Right lobe of liver (tissue), 6 donors: Measurements from ENCODE around the gene ZNF652. TPM values are rescaled to one million over a fixed set of nuclear protein-coding genes. Genes with fewer than 3 reads are reported as not detected.

Source experiments
- ATAC-seq, 4 donors: fragments of 200-7000 bp; cut with Tn5 transposase; one replicate each; pipeline ENCODE4 v1.9.1; 2020; ENCODE audit warnings: mild to moderate bottlenecking in 4 of 4, moderate library complexity in 4 of 4
- DNase-seq, 3 donors: peaks; one replicate each; pipeline ENCODE4 v3.0.0-alpha.2; 2020
- H3K27ac ChIP-seq, 3 donors: fragments of 200-600 bp; one replicate each; pipeline ENCODE4 v1.8.0; 2022
- H3K27me3 ChIP-seq, 2 donors: fragments of 200-600 bp; one replicate each; pipeline ENCODE4 v1.8.0; 2022
- H3K36me3 ChIP-seq, 4 donors: fragments of 200-600 bp; sonication (generic) in 1 of 4; one replicate each; pipeline versions ENCODE4 v1.5.1 to v1.8.0; 2017 to 2022; ENCODE audit warnings: control low read depth in 1 of 4
- H3K4me1 ChIP-seq, 4 donors: fragments of 200-600 bp; sonication (generic) in 1 of 4; one replicate each; pipeline versions ENCODE4 v1.5.1 to v1.8.0; 2017 to 2022; ENCODE audit warnings: control low read depth in 1 of 4
- H3K4me3 ChIP-seq, 3 donors: fragments of 200-600 bp; one replicate each; pipeline ENCODE4 v1.8.0; 2022
- H3K9me3 ChIP-seq, 4 donors: fragments of 200-600 bp; sonication (generic) in 1 of 4; one replicate each; pipeline versions ENCODE4 v1.5.1 to v1.8.0; 2017 to 2022; ENCODE audit warnings: control low read depth in 1 of 4
- POLR2A ChIP-seq: fragments of 450-650 bp; IDR thresholded peaks from one replicate; pipeline ENCODE4 v1.6.1; 2017; ENCODE audit warnings: antibody characterized with exemption, mild to moderate bottlenecking
- WGBS: methylation state at CpG from one replicate; pipeline ENCODE4 v1.1.6; 2018; ENCODE audit warnings: low coverage, low lambda C conversion rate; ENCODE audit not compliant: insufficient coverage; ENCODE audit errors: missing lambda C conversion rate; 5-methylcytosine and 5-hydroxymethylcytosine counted together
- intact Hi-C, 2 donors: fragments of 100-400 bp; cut with DNase I; formaldehyde crosslinking; loops; one replicate each; pipeline versions ENCODE4 v1.11.2 to v1.14.1; 2022
- total RNA-seq, 6 experiments: library from RNA; depleted of rRNA in 2 of 6; stranded (reverse); fragments of >200 nt in 2 of 6; fragmentation: NEBNext Ultra II Directional in 3 of 6; extraction: Animal tissue kit (Norgen Biotek cat#: 25700) in 3 of 6; gene quantifications; one replicate each; pipeline versions ENCODE4 v1.1.0 to v1.2.4, GENCODE V29; 2016 to 2023
- TF ChIP-seq, protein P1 (sequence below), 4 donors: fragments of 200-600 bp in 3 of 4; fragments of 450-650 bp in 1 of 4; IDR thresholded peaks; one replicate each; pipeline versions ENCODE4 v1.5.1 to v1.8.0; 2016 to 2022; ENCODE audit warnings: antibody characterized with exemption in 4 of 4, mild to moderate bottlenecking in 2 of 4
- donor health status: DM: no; HTN: yes; CAD: no.
- donor health status: DM: no; HTN: no; CAD: no.
- donor health status: DM: no; HTN: no; CAD: no.
- donor health status: DM: no; HTN: yes; CAD: no.
- donor health status: DM: no; HTN: yes; CAD: no.

Gene ZNF652
- total RNA-seq, 6 experiments from 2014 or later = 16.9 to 36.8 (median 24.3) TPM

DNA sequence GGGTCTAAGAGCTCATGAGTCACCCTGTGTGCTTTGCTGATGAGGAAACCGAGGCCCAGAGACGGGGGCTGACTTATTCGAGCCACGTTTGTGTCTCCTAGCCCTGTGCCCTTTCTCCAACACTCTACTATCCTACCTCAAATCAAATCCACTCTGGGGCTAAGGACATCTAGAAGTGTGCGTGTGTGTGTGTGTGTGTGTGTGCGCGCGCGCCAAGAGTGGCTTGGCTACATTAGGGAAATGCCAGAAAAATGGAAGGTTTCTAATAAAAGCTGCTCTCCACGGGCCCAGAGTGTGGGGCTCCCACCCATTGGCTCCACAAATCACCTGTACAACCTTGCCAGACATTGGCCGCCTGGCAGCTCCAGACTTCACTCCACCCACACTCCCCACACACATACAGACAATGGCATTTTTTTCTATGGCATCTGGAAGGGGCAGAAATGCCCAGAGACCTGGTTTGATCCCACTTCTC is 101.2 kb downstream of the ZNF652 start:
- Histone ChIP-seq H3K27ac (peak overlapping the region; percentile 44 to 75 (median 60)), H3K9me3 (no peaks in the 10 kb centered on the region), H3K27me3 (peaks cover 0 to 7% of the 10 kb centered on the region in 2 donors), H3K36me3 (no peaks in the 10 kb centered on the region), H3K4me1 (peaks cover 0 to 5% (median 0%) of the 10 kb centered on the region in 4 donors), H3K4me3 (peak overlapping the region; percentile 38 to 48 (median 43))
- intact Hi-C loops = no loop called here
- ATAC-seq (peak in 1 of 4 donors; percentile 5), DNase-seq (no peak)
- WGBS = 57% methylated on average over 10 of the region's 11 CpGs
- no peak for TF ChIP-seq POLR2A
- TF ChIP-seq, protein P1, sequence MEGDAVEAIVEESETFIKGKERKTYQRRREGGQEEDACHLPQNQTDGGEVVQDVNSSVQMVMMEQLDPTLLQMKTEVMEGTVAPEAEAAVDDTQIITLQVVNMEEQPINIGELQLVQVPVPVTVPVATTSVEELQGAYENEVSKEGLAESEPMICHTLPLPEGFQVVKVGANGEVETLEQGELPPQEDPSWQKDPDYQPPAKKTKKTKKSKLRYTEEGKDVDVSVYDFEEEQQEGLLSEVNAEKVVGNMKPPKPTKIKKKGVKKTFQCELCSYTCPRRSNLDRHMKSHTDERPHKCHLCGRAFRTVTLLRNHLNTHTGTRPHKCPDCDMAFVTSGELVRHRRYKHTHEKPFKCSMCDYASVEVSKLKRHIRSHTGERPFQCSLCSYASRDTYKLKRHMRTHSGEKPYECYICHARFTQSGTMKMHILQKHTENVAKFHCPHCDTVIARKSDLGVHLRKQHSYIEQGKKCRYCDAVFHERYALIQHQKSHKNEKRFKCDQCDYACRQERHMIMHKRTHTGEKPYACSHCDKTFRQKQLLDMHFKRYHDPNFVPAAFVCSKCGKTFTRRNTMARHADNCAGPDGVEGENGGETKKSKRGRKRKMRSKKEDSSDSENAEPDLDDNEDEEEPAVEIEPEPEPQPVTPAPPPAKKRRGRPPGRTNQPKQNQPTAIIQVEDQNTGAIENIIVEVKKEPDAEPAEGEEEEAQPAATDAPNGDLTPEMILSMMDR (IDR thresholded peaks at IDR 0.05) = no peak

DNA sequence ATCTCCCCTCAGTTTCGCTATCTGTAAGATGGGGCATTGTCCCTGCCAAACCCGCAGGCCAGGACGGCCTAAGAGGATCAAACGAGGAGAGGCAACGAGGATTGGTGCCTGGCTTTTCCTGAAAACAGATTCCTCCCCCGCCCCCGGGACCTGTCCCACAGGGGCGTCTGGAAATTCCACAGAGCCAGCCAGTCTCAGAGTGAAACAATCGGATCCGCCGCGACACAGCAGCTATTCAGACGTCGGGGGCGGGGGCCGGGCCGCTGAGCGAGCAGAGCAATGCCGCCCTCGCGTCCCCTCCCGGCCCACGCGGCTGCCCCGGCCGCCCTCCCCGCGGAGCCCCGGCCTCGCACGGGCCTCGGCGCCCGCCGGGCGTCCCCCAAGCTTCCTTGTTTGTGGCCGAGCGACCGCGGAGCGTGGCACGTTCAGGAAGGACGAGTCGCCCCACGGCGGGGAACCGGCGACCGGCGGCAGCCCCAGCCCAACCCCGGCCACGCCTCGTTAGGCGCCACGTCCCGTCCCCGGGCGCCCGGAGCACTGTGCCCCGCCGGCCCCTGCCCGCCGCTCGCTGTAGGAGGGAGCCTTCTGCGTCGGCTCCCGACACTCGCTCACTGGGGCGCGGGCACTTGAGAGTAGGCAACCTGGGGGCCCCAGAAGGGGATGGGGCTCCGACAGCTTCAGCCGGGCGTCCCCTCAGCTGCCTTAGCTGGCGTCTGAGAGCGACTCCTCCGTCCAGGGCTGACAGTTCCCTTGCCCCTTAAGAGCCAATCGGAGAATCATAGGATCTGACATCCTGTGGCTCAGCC is 101.8 kb downstream of the ZNF652 start:
- peaks cover 0 to 7% of the 10 kb centered on the region in 2 donors for H3K27me3 ChIP-seq
- WGBS = 6% methylated on average over 8 of the region's 77 CpGs
- H3K4me1 ChIP-seq = peaks cover 0 to 5% (median 0%) of the 10 kb centered on the region in 4 donors
- ATAC-seq = peak; percentile 80 to 85 (median 84)
- peak; percentile 58 to 73 (median 64) for DNase-seq
- TF ChIP-seq, protein P1 (IDR thresholded peaks at IDR 0.05) = no peak
- no peak for TF ChIP-seq POLR2A
- no peaks in the 10 kb centered on the region for H3K9me3 ChIP-seq
- H3K36me3 ChIP-seq = no peaks in the 10 kb centered on the region
- intact Hi-C loops = no loop called here
- peak overlapping the region; percentile 44 to 75 (median 60) for H3K27ac ChIP-seq
- H3K4me3 ChIP-seq = peak overlapping the region; percentile 38 to 48 (median 43)

DNA sequence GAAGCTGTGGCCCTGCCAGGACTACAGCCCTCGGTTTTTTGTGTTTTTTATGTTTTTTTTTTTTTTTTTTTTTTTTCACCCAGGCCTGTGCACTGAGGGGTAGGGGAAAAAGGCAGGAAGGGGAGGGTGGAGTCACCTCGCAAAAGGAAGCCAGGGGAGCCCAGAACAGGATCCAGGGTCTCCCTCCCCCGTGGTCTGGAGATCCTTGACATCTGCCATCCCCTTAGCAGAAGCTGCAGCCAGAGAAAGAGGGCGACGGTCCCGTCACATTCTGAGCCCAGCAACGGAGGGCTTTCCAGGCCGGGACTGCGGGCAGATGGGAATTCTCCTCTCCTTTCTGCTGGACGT is 102.4 kb downstream of the ZNF652 start:
- Histone ChIP-seq H3K27ac (peak overlapping the region in 2 of 3 donors; percentile 44 to 75), H3K9me3 (no peaks in the 10 kb centered on the region), H3K4me3 (peak overlapping the region; percentile 38 to 48 (median 43)), H3K27me3 (peaks cover 0 to 7% of the 10 kb centered on the region in 2 donors), H3K4me1 (peaks cover 0 to 5% (median 0%) of the 10 kb centered on the region in 4 donors), H3K36me3 (no peaks in the 10 kb centered on the region)
- DNase-seq (peak in 1 of 3 donors; percentile 25), ATAC-seq (peak; percentile 21 to 48 (median 24))
- intact Hi-C loops = no loop called here
- TF ChIP-seq POLR2A = no peak
- TF ChIP-seq, protein P1 (IDR thresholded peaks at IDR 0.05) = no peak
- 49% methylated on average over 7 of the region's 10 CpGs for WGBS

DNA sequence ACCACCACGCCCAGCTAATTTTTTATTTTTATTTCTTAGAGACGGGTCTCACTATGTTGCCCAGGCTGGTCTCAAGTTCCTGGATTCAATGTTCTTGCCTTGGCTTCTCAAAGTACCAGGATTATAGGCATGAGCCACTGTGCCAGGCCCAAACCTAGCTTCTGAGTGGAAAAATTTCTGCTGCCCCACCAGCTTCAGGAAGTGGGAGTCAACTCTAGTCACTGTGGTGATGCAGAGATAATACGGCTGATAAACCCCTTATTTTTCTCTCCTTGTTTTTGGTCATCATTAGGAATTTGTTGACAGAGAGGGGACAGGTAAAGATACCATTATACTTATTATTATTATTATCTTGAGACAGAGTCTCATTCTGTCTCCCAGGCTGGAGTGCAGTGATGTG is 103.7 kb downstream of the ZNF652 start:
- 89% methylated on average over 3 of the region's 3 CpGs for WGBS
- H3K27ac ChIP-seq = no peak overlapping the region
- no peaks in the 10 kb centered on the region for H3K9me3 ChIP-seq
- TF ChIP-seq, protein P1 (IDR thresholded peaks at IDR 0.05) = no peak
- TF ChIP-seq POLR2A = no peak
- no peak overlapping the region for H3K4me3 ChIP-seq
- H3K36me3 ChIP-seq = no peaks in the 10 kb centered on the region
- ATAC-seq (no peak), DNase-seq (no peak)
- peaks cover 0 to 5% (median 0%) of the 10 kb centered on the region in 4 donors for H3K4me1 ChIP-seq
- H3K27me3 ChIP-seq = peaks cover 0 to 7% of the 10 kb centered on the region in 2 donors
- intact Hi-C loops = no loop called here
